Caco-2 (cell line): Measurements from ENCODE around the gene CLK3. TPM values are rescaled to one million over a fixed set of nuclear protein-coding genes. Genes with fewer than 3 reads are reported as not detected.

ENCODE experiments used
- BruUV-seq: library from RNA; stranded (reverse); fragments of 400-500 nt; replicated peaks from 2 replicates; lab custom pipeline; 2021; lab: Mats Ljungman, UMichigan
- CTCF ChIA-PET: fragments of 300-600 bp; sonication (Branson Sonifier 250); formaldehyde crosslinking; loops from one replicate; lab custom pipeline; 2022; ENCODE audit warnings: antibody characterized with exemption; lab: Charles Lee
- POLR2A ChIA-PET: fragments of 300-600 bp; sonication (Branson Sonifier 250); formaldehyde crosslinking; loops from one replicate; lab custom pipeline; 2022; ENCODE audit warnings: antibody characterized with exemption; lab: Charles Lee
- DNase-seq, 2 experiments: peaks; one replicate each; pipeline versions ENCODE4 v3.0.0 to v3.0.0-alpha.2; 2020 to 2022
- H3K27me3 ChIP-seq: replicated peaks from 2 replicates; pipeline ENCODE4 v1.6.0; 2011; ENCODE audit warnings: low read length; ENCODE audit not compliant: control insufficient read depth, insufficient read depth
- H3K36me3 ChIP-seq: 2 replicates; pipeline ENCODE4 v1.5.1; 2011; ENCODE audit warnings: low read length; ENCODE audit not compliant: control insufficient read depth, insufficient read depth
- H3K4me1 ChIP-seq: fragments of 250-450 bp; sonication (Bioruptor Pico); 2 replicates; pipeline ENCODE4 v1.5.1; 2020; ENCODE audit warnings: mild to moderate bottlenecking
- H3K4me3 ChIP-seq: 2 replicates; pipeline ENCODE4 v1.5.1; 2011; ENCODE audit warnings: low read depth, mild to moderate bottlenecking, control low read depth, low read length
- H3K9me3 ChIP-seq: fragments of 250-450 bp; sonication (Bioruptor Pico); 2 replicates; pipeline ENCODE4 v1.5.1; 2020; ENCODE audit warnings: mild to moderate bottlenecking, moderate library complexity
- H3K27ac Mint-ChIP-seq: one replicate; pipeline ENCODE4 v1.8.0; 2022; ENCODE audit warnings: mixed read lengths; ENCODE audit not compliant: unreplicated experiment
- H3K27me3 Mint-ChIP-seq: one replicate; pipeline ENCODE4 v1.8.0; 2022; ENCODE audit warnings: mixed read lengths; ENCODE audit not compliant: insufficient read depth, unreplicated experiment
- H3K36me3 Mint-ChIP-seq: one replicate; pipeline ENCODE4 v1.8.0; 2022; ENCODE audit warnings: mild to moderate bottlenecking, mixed read lengths; ENCODE audit not compliant: insufficient read depth, unreplicated experiment
- H3K4me1 Mint-ChIP-seq: one replicate; pipeline ENCODE4 v1.8.0; 2022; ENCODE audit warnings: low read depth, mixed read lengths; ENCODE audit not compliant: unreplicated experiment
- H3K4me3 Mint-ChIP-seq: one replicate; pipeline ENCODE4 v1.8.0; 2022; ENCODE audit warnings: mild to moderate bottlenecking, moderate library complexity, mixed read lengths; ENCODE audit not compliant: unreplicated experiment
- H3K9me3 Mint-ChIP-seq: one replicate; pipeline ENCODE4 v1.8.0; 2022; ENCODE audit warnings: mixed read lengths; ENCODE audit not compliant: unreplicated experiment
- intact Hi-C: fragments of 100-400 bp; cut with micrococcal nuclease; formaldehyde crosslinking; loops from one replicate; pipeline ENCODE4 v1.10.0; 2022; ENCODE audit not compliant: unreplicated experiment
- total RNA-seq: library from RNA; stranded (reverse); gene quantifications from 2 replicates; pipeline ENCODE4 v1.2.3, GENCODE V29; 2022
- TF ChIP-seq, protein P1 (sequence below), 2 experiments: fragments of 200-600 bp in 1 of 2; IDR thresholded peaks; 1 replicate in 1 of 2; 2 replicates in 1 of 2; pipeline versions ENCODE4 v1.5.1 to v1.8.0; 2011 to 2022; ENCODE audit warnings: antibody characterized with exemption in 1 of 2, control low read depth in 1 of 2, inconsistent platforms in 1 of 2, low read depth in 1 of 2, low read length in 1 of 2, mild to moderate bottlenecking in 1 of 2, moderate library complexity in 1 of 2; ENCODE audit not compliant: insufficient read depth in 1 of 2, severe bottlenecking in 1 of 2, unreplicated experiment in 1 of 2

Gene CLK3
- total RNA-seq, 1 experiment from 2014 or later = 54.5 TPM

DNA sequence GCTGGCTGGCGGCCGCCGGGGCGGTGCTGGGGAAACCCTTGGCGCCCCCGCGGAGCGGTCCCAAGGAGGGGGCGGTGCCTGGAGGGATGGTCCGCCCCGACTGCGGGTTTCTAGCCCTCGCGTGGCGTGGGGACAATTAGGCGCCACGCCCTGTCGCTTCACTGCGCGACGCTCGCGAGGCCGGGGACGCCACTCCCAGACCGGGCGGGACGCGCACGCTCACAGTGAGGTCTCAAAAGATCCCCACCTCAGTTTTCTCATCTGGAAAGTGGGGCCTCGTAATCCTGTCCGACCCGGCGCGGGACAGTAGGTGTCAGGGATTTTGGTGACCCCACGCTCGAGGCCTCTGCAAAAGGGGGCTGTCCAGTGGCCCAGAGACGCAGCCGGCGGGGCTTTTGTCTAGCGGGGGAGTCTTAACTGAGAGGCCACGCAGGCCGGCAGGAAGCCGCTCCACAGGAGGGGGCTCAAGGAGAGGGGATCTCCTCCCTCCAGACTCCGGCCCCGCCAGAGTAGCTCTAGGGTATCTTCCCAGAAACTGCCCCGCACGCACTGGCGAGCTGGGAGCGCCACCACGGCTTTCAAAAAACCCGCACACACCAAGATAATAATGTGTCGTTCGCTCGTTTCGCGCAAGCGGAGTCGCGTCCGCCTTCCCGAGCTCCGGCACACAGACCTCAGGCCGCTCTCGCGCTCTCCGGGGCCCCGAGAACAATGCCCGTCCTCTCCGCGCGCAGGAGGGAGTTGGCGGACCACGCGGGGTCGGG, 710 bp upstream of the CLK3 start:
- ChIA-PET CTCF (interaction anchor here (1.2 to 1.3 kb wide), 2 partner anchors 16 to 17 kb away, joined by 4 to 5 read pairs; no protein-coding TSS in a partner anchor), POLR2A (interaction anchor here (0.5 to 1.8 kb wide), 5 partner anchors 16 to 89 kb away, joined by 3 to 8 read pairs (median 6); partner anchors contain the start of gene ARID3B)
- H3K27me3 ChIP-seq = no peaks in the 10 kb centered on the region
- peak overlapping the region; percentile 86 for H3K4me3 Mint-ChIP-seq
- intact Hi-C loops = loop anchor here (2.0 to 5.0 kb wide), 3 partner anchors 16 to 243 kb away; partner anchors contain the start of gene ARID3B
- H3K4me1 ChIP-seq = peaks cover 9% of the 10 kb centered on the region; the same call in 1 of the 2 replicates
- H3K9me3 Mint-ChIP-seq = no peaks in the 10 kb centered on the region
- TF ChIP-seq, protein P1, sequence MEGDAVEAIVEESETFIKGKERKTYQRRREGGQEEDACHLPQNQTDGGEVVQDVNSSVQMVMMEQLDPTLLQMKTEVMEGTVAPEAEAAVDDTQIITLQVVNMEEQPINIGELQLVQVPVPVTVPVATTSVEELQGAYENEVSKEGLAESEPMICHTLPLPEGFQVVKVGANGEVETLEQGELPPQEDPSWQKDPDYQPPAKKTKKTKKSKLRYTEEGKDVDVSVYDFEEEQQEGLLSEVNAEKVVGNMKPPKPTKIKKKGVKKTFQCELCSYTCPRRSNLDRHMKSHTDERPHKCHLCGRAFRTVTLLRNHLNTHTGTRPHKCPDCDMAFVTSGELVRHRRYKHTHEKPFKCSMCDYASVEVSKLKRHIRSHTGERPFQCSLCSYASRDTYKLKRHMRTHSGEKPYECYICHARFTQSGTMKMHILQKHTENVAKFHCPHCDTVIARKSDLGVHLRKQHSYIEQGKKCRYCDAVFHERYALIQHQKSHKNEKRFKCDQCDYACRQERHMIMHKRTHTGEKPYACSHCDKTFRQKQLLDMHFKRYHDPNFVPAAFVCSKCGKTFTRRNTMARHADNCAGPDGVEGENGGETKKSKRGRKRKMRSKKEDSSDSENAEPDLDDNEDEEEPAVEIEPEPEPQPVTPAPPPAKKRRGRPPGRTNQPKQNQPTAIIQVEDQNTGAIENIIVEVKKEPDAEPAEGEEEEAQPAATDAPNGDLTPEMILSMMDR (IDR thresholded peaks at IDR 0.05; ENCODE audit: insufficient read depth in 1 of 2, low read depth in 1 of 2, low read length in 1 of 2, severe bottlenecking in 1 of 2, unreplicated experiment in 1 of 2) = no peak
- H3K27ac Mint-ChIP-seq = peak overlapping the region; percentile 82
- BruUV-seq = TSS peak; percentile 86
- H3K36me3 Mint-ChIP-seq = peaks cover 24% of the 10 kb centered on the region
- H3K9me3 ChIP-seq = no peaks in the 10 kb centered on the region
- H3K4me3 ChIP-seq = peak overlapping the region; percentile 94
- no peaks in the 10 kb centered on the region for H3K4me1 Mint-ChIP-seq
- H3K36me3 ChIP-seq = no peaks in the 10 kb centered on the region
- no peaks in the 10 kb centered on the region for H3K27me3 Mint-ChIP-seq
- peak; percentile 62 to 80 for DNase-seq

DNA sequence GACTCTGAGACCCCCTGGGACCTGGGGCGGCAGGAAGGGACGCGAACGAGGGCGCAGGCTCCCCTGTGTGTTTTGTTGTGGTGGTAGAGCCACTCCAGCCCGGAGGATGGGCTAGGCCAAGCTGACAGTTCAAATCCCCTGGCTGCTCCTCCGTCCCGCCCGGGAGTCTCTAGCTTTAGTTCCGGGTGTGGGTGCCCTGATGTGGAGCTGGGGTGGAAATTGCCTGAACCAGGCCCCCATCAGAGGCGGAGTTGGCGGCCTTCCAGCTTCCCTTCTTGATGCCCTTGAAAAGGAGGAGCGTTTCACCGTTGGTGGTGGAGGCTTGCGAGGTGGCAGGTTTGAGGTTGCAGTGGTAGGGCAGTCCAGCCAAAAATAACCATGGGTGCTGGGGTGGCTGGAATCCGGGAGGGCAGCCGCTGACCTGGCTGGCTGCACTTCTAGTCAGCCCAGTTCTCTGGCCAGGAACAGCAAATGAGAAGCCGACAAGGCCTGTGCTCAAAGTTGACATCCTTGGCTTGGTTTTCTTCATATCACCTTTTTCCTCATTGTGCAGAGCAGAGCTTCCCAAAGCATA, 817 bp downstream of the CLK3 start:
- peak overlapping the region; percentile 82 for H3K27ac Mint-ChIP-seq
- ChIA-PET POLR2A (interaction anchor here (0.6 to 1.8 kb wide), 5 partner anchors 18 to 161 kb away, joined by 3 to 8 read pairs (median 3); partner anchors contain the start of gene ARID3B), CTCF (interaction anchor here (0.9 to 1.4 kb wide), 5 partner anchors 11 to 242 kb away, joined by 3 to 5 read pairs (median 4); no protein-coding TSS in a partner anchor)
- H3K27me3 Mint-ChIP-seq = no peaks in the 10 kb centered on the region
- H3K27me3 ChIP-seq = no peaks in the 10 kb centered on the region
- TF ChIP-seq, protein P1 (IDR thresholded peaks at IDR 0.05; ENCODE audit: insufficient read depth in 1 of 2, low read depth in 1 of 2, low read length in 1 of 2, severe bottlenecking in 1 of 2, unreplicated experiment in 1 of 2) = no peak
- intact Hi-C loops = loop anchor here (5.0 kb wide), 1 partner anchor 244 kb away; no protein-coding TSS in a partner anchor
- no TSS peak for BruUV-seq
- H3K9me3 Mint-ChIP-seq = no peaks in the 10 kb centered on the region
- peaks cover 39% of the 10 kb centered on the region for H3K36me3 Mint-ChIP-seq
- H3K9me3 ChIP-seq = no peaks in the 10 kb centered on the region
- peaks cover 9% of the 10 kb centered on the region; the same call in 1 of the 2 replicates for H3K4me1 ChIP-seq
- H3K36me3 ChIP-seq = 0 out of 2 replicates have a peak, but pooled peaks cover 2% of the 10 kb centered on the region
- no peak for DNase-seq
- peak overlapping the region; percentile 86 for H3K4me3 Mint-ChIP-seq
- H3K4me3 ChIP-seq = peak overlapping the region; percentile 94
- no peaks in the 10 kb centered on the region for H3K4me1 Mint-ChIP-seq

DNA sequence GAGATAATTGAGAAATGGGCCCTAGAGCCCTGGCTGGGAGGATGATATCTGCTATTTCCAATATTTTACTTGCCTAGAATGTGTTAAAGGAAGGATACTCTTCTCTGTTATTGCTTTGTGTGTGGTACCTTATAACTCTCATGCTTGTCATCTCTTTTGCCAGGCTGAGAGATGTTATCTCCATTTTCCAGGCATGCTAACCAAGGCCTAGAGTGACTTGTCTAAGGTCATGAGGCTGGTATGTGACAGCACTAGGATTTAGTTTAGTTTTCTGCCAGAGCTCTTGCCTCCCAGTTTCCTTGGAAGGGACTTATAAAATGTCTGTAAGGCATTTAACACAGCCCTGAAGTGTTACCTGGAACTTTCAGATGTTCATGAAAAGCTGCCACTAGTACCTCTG, 1.4 kb downstream of the CLK3 start:
- Histone ChIP-seq H3K27me3 (no peaks in the 10 kb centered on the region), H3K36me3 (0 out of 2 replicates have a peak, but pooled peaks cover 2% of the 10 kb centered on the region), H3K4me1 (peaks cover 9% of the 10 kb centered on the region; the same call in 1 of the 2 replicates), H3K9me3 (no peaks in the 10 kb centered on the region), H3K4me3 (peak overlapping the region; percentile 94)
- CTCF ChIA-PET = interaction anchor here (1.0 to 1.4 kb wide), 4 partner anchors 10 to 452 kb away, joined by 3 to 7 read pairs (median 4); no protein-coding TSS in a partner anchor
- Mint-ChIP-seq H3K36me3 (peaks cover 44% of the 10 kb centered on the region), H3K27ac (peak overlapping the region; percentile 82), H3K9me3 (no peaks in the 10 kb centered on the region), H3K4me3 (peak overlapping the region; percentile 86), H3K4me1 (no peaks in the 10 kb centered on the region), H3K27me3 (no peaks in the 10 kb centered on the region)
- intact Hi-C loops = loop anchor here (5.0 kb wide), 1 partner anchor 245 kb away; no protein-coding TSS in a partner anchor
- BruUV-seq = TSS peak; percentile 45
- DNase-seq = no peak
- POLR2A ChIA-PET = interaction anchor here (0.6 to 0.7 kb wide), 2 partner anchors 76 to 160 kb away, joined by 3 read pairs; no protein-coding TSS in a partner anchor
- TF ChIP-seq, protein P1 (IDR thresholded peaks at IDR 0.05; ENCODE audit: insufficient read depth in 1 of 2, low read depth in 1 of 2, low read length in 1 of 2, severe bottlenecking in 1 of 2, unreplicated experiment in 1 of 2) = no peak
